H1 (cell line): ENCODE measurements around the gene OR2A12.
"Not testable (repeated sequence)": the region's sequence is repeated elsewhere in the genome, so short reads cannot be mapped to it uniquely, and the experiment has no call there.

Experiments
- ATF3 ChIP-seq: IDR thresholded peaks from 2 replicates; pipeline ENCODE4 v1.6.1; 2011; ENCODE audit warnings: low read depth, mild to moderate bottlenecking, low read length; ENCODE audit not compliant: insufficient read depth
- CREB1 ChIP-seq: IDR thresholded peaks from 2 replicates; pipeline ENCODE4 v1.6.1; 2012; ENCODE audit warnings: inconsistent platforms
- CTCF ChIP-seq, 3 experiments: IDR thresholded peaks; 1 replicate in 2 of 3; 2 replicates in 1 of 3; pipeline versions ENCODE4 v1.5.1 to v1.6.1; 2011; ENCODE audit warnings: low read length in 3 of 3, mild to moderate bottlenecking in 3 of 3, inconsistent platforms in 2 of 3, low read depth in 1 of 3, moderate library complexity in 1 of 3; ENCODE audit not compliant: insufficient read depth in 1 of 3; ENCODE audit errors: control extremely low read depth in 1 of 3
- GABPA ChIP-seq: IDR thresholded peaks from 2 replicates; pipeline ENCODE4 v1.6.1; 2011; ENCODE audit warnings: mild to moderate bottlenecking, low read length, moderate library complexity, borderline replicate concordance; ENCODE audit not compliant: insufficient read depth
- NRF1 ChIP-seq: IDR thresholded peaks from 2 replicates; pipeline ENCODE4 v1.6.1; 2011; ENCODE audit warnings: mild to moderate bottlenecking, low read depth, low read length, improper control_type of control experiment
- POLR2A ChIP-seq, 2 experiments: IDR thresholded peaks; 1 replicate in 1 of 2; 2 replicates in 1 of 2; pipeline ENCODE4 v1.6.1; 2011; ENCODE audit warnings: low read depth in 2 of 2, low read length in 2 of 2, mild to moderate bottlenecking in 2 of 2; ENCODE audit errors: control extremely low read depth in 1 of 2
- POLR2AphosphoS5 ChIP-seq: IDR thresholded peaks from 2 replicates; pipeline ENCODE4 v1.6.1; 2011; ENCODE audit warnings: low read depth, low read length
- RFX5 ChIP-seq: IDR thresholded peaks from 2 replicates; pipeline ENCODE4 v1.6.1; 2011; ENCODE audit warnings: low read depth, low read length, improper control_type of control experiment, borderline replicate concordance
- SIN3A ChIP-seq, 2 experiments: IDR thresholded peaks in 1 of 2; conservative IDR thresholded peaks in 1 of 2; 2 replicates each; pipeline ENCODE4 v1.6.1; 2011 to 2012; ENCODE audit warnings: low read length in 2 of 2, improper control_type of control experiment in 1 of 2, low read depth in 1 of 2, mild to moderate bottlenecking in 1 of 2

- not testable (repeated sequence) for TF ChIP-seq CTCF (IDR thresholded peaks at IDR 0.05; ENCODE audit: control extremely low read depth in 1 of 3, insufficient read depth in 1 of 3, low read depth in 1 of 3, low read length in 3 of 3); ATF3; SIN3A (conservative IDR thresholded peaks at IDR 0.05 in 1 of 2, IDR thresholded peaks at IDR 0.05 in 1 of 2; ENCODE audit: low read depth in 1 of 2, low read length in 2 of 2); CREB1; POLR2A (IDR thresholded peaks at IDR 0.05; ENCODE audit: control extremely low read depth in 1 of 2, low read depth in 2 of 2, low read length in 2 of 2); POLR2AphosphoS5; NRF1; GABPA; RFX5
Measured at GRCh38 chr7:144050884-144051283, 35.2 kb upstream of the OR2A12 start.
